COLO668 (cell line): ENCODE data around the gene TMEM259.

Experiments
- DNase-seq: peaks from one replicate; lab custom pipeline; 2025; ENCODE audit not compliant: unreplicated experiment; lab: John Stamatoyannopoulos, UW

The TMEM259 gene

DNA sequence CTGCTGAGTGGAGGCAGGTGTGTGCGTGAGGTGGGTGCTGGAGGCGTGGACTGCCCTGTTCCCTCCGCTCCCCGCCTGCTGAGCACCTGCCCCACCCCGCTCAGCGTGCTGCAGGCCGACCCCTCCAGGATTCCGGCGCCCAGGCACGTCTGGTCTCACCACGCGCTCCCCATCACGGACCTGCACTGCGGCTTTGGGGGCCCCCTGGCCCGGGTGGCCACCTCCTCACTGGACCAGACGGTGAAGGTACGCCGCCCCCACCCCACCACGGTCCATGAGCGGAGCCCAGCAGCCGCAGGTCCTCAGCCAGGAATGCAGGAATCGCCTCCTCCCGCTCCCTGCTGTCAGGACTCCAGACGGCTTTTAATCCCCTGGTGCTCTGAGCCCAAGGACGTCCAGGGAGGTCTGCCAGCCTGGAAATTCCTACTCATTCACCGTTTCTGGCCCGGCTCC lies 30.8 kb downstream of the TMEM259 start:
- no peak for DNase-seq

- DNase-seq = no peak
Measured at GRCh38 chr19:989381-990081, 31.4 kb downstream of the TMEM259 start.

DNA sequence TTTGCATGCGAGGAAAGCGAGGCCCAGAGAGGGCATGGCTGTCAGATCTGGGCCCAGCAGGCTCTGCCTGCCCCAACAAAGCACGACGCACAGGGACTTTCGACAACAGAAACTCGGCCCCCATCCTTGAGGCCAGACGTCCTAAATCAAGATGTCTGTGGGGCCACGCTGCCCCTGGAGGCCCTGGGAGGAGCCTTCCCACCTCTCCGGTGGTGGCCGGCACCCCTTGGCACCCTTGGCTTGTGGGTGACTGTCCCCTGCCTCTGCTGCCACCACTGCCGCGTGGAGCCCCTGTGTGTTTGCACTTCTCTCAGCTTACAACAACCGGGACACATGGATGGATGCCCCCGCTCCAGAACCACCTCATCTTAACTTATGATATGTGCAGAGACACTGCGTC lies 32.4 kb downstream of the TMEM259 start:
- no peak for DNase-seq

GRCh38 chr19:988081-988480 lies 32.8 kb downstream of the TMEM259 start:
- DNase-seq = no peak

DNA sequence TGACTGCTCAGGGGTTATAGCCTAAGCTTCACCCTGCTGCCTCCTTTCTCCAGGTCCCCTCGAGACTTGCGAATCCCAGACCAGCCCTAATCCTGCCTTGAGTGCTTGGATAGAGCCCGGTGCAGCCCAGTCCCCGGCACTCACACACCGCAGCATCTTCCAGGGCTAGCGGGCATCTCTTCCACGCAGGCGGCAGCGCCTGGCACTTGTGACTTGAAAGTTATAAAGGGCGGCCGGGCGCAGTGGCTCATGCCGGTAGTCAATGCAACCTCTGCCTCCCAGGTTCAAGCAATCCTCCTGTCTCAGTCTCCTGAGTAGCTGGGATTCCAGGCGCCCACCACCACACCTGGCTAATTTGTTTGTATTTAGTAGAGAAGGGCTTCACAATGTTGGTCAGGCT lies 34.8 kb downstream of the TMEM259 start:
- no peak for DNase-seq

- peak; percentile 95 for DNase-seq
Measured at GRCh38 chr19:984165-984967, 36.6 kb downstream of the TMEM259 start, which contains the start of gene WDR18. WDR18 (plus strand) TSS chr19:984345; CDS start chr19:984354, 9 bp downstream.

DNA sequence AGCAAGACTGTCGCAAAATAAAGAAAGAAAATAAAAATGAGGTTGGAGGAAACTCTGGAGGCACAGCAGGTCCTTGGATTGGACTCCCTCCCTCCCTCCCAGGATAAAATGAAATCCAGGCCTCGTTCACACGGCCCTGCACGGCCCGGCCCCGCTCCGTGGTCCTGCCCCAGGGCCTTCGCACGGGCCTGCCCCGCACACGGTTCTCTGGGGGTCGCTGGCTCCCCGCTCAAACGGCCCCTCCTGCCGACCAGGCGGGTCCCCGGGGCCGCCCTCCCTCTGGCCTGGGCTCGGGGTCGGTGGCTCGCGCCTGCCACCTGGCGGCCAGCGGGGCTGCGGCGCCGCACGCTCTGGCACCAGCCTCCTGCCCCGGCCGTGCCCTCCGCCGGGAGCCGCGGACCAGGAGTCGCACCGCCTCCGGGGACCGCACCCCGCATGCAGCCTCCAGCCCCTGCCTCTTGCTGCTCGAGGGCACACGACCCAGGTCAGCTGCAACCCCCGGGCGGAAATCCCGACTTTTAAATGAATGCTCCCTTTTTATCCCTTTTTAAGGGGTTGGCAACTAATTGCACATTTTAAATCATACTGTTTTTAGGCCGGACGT lies 38.3 kb downstream of the TMEM259 start:
- peak; percentile 73 for DNase-seq

DNA sequence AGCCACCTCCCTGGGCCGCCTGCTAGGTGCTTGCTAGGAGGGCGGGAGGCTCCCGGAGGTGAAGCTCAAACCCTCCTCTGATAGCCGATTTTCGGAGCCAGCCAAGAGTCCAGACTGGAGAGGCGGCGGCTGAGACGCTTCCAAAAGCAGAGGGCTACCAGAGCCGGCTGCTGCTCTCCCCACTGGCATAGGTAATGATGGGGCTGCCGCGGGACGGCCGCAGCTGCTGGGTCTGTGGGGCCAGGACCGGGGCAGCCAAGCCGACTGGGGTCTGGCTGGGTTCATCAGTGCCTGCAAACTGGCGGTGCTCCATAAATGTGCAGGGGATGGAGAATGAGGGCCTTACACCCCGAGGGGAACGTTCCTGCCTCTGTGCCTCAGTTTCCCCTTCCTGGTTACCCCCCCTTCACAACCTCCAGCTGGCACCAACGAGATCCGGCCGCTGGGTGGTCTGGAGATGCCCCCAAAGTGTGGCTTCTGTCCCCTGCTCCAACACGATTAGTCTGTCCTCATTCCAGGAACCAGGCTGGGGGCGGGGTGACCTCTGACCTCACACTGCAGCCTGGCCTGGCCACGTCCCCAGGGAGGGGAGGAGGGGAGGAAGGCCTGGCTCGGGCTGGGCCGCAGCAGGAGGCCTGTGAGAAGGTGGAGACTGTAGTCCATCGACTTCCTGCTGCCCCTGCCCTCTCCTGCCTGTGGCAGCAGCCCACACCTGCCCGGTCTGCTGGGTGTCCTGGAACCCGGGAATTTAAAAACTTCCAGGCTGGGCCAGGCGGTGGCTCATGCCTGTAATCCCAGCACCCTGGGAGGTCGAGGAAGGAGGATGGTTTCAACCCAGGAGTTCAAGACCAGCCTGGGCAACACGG lies 40.6 kb downstream of the TMEM259 start:
- no peak for DNase-seq

GRCh38 chr19:979318-979741 lies 41.6 kb downstream of the TMEM259 start:
- no peak for DNase-seq

DNA sequence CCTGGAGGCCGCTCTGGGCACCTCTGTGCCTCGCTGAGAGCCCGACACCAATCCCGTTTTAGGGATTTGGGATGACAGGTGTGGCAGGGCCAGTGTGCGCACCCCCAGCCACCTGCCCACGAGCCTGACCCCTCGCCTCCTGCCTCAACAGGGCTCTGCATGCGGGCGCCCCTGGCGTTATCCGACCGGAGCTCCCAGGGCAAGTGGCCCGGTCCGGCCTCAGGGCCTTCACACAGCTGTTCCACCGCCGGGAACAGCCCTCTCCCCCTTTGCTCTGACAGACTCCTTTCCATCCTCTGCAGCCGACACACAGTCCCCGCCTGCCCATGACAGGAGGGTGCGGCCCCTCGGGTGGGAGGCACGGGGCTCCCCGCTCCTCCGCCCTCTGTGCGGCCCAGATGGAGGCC lies 43.9 kb downstream of the TMEM259 start:
- no peak for DNase-seq

DNA sequence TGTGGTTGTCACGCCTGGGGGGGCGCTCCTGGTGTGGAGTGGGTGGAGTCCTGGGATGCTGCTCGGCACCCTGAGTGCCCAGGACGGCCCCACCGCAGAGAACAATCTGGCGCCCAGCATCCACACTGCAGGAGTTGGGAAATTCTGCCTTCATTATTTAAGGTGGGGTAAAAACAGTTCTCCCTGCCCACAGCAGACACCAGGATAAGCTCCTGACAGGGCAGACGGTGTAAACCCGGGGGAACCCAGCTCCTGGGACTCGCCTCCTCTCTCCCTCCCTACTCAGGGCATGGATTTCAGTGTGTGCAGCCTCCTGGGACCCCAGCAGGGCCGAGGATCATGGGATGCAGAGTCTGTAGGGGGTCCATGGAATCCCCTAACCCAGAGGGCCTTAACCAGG lies 44.4 kb downstream of the TMEM259 start:
- no peak for DNase-seq

DNA sequence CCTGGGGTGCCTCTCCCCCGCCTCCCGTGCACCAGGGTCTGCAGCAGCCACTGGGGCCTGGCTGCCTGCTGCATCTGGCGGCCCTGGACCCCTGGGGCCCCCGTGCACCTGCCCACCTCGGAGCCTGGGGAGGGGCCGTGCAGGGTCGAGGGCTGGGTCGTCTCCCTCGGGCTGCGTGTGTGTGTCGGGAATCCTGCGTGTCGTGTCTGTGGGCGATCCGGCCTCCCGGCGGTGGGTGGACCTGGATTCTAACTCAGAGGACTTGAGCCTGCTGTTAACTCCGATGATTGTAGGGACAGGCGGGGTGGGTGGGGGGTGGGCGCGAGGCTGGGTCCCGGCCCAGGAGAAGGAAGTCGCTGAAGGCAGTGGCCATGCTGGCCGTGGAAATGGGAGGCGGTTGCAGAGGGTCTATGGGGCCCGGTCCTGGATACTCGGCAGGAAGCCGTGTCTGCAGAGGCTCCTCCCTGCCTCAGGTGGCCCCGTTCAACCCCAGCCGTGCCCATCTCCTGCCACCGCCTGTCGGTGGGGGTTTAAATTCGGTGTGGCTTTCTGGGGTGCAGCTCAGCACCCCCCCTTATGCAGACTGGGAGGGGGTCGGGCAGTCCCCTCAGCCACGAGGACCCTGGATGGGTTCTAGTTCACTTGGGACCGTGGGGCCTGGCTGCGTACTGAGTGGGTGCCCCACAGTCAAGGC lies 46.2 kb downstream of the TMEM259 start:
- no peak for DNase-seq

GRCh38 chr19:973726-974563 lies 47.0 kb downstream of the TMEM259 start:
- DNase-seq = no peak

DNA sequence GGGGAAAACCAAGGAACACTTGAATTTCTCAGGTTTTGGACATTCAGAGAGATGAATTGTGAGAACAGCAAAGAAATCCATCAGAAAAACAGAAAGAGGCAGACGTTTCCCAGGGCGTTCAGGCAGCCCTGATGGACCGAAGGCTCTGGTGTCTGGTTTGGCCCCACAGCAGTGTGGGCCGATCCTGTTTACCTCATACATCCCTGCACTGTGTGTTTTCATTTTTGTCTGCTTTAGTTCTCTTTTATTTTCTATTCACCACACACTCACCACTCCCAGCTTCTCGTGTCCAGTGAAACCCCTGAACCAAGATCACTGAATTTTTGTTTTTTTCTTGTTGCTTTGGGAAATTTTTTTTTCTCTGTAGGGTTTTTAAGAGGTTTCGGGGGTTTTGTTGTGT lies 48.6 kb downstream of the TMEM259 start:
- no peak for DNase-seq

DNA sequence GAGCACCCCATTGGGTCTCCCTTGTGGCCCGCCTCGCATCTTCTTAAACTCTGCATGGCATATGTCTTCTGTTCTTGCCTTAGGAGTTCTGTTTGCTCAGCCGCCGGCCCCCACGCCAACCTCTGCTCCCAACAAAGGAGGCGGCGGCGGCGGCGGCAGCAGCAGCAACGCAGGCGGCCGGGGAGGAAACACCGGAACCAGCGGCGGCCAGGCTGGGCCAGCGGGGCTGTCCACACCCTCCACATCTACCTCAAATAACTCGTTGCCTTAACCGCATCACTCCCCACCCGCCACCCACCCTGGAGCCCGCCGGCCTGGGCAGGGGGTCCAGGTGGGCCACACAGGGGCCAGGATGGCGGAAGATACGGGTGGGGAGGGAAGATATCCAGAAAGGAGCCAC lies 49.1 kb downstream of the TMEM259 start:
- DNase-seq = no peak

- no peak for DNase-seq
Measured at GRCh38 chr19:970695-971094, 50.2 kb downstream of the TMEM259 start.

DNA sequence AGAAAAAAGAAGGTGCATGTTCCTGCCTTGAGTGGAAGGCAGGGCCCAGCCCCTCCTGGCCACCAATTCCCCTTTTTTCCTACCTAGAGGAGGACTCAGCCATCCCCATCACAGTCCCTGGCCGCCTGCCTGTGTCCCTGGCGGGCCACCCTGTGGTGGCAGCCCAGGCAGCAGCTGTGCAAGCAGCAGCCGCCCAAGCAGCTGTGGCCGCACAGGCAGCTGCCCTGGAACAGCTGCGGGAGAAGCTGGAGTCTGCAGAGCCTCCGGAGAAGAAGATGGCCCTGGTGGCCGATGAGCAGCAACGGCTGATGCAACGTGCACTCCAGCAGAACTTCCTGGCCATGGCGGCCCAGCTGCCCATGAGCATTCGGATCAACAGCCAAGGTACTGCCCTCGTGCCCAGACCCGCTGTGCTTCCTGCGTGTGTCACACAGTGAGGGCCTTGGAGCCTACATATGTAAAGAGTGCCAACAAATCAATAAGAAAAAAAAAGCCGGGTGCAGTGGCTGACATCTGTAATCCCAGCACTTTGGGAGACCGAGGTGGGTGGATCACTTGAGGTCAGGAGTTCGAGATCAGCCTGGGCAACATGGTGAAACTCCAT lies 54.3 kb downstream of the TMEM259 start:
- DNase-seq = peak; percentile 29

- no peak for DNase-seq
Measured at GRCh38 chr19:964761-965694, 55.9 kb downstream of the TMEM259 start.
